Caki2 (cell line): ENCODE results near the gene STARD10. TPM values are rescaled to one million over a fixed set of nuclear protein-coding genes. Genes with fewer than 3 reads are reported as not detected.
"Not testable (repeated sequence)": the region's sequence is repeated elsewhere in the genome, so short reads cannot be mapped to it uniquely, and the experiment has no call there.

Source experiments
- DNase-seq: peaks from one replicate; pipeline ENCODE4 v3.0.0-alpha.2; 2015; ENCODE audit warnings: low read depth
- in situ Hi-C: cut with HindIII; loops from 2 replicates; pipeline ENCODE4 v1.10.0; 2016; ENCODE audit warnings: low sequenced_read_pairs, low pct_unique_long_range_greater_than_20kb, mixed read lengths
- total RNA-seq: library from RNA; depleted of rRNA; stranded (reverse); fragments of >200 nt; shearing (Covaris generic); gene quantifications from 2 replicates; pipeline ENCODE4 v1.2.3, GENCODE V29; 2014; ENCODE audit warnings: low replicate concordance

Gene STARD10
- total RNA-seq, 1 experiment from 2014 or later: 68.2 TPM

DNA sequence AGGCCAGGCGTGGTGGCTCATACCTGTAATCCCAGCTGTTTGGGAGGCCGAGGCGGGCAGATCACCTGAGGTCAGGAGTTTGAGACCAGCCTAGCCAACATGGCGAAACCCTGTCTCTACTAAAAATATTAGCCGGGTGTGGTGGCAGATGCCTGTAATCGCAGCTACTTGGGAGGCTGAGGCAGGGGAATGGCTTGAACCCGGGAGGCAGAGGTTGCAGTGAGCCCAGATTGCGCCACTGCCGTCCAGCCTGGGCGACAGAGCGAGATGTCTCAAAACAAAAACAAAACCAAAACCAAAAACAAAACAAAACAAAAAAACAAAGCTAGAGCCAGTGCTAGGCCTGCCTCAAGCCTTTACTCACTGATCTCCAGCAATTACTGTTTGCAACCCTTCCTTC is 33.8 kb upstream of the STARD10 start:
- in situ Hi-C loops, DNase-seq: not testable (repeated sequence)

DNA sequence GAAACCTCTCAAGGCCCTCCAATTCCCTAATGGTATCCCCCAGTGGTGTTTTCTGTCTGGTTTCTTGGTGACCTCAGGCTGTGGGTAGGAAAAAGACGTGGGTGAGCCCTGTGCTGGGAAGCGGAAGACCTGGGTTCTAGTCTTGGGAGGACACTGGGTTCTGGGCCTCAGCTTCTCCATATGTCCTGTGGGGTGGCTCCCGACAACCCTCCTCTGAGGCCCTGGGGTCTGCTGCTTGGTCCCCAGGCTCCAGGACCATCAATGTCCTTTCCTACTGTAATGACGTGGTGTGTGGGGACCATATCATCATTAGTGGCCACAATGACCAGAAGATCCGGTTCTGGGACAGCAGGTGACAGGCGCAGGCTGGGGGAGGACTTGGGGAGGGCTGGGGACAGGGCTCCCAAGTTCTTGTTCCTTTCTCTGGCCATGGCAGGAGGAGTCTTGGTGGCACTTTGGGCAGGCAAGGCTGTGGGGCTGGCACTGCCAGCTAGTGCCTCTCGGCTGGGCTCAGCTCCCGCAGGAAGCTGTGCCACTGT is 33.2 kb upstream of the STARD10 start:
- in situ Hi-C loops: no loop called here
- no peak for DNase-seq

DNA sequence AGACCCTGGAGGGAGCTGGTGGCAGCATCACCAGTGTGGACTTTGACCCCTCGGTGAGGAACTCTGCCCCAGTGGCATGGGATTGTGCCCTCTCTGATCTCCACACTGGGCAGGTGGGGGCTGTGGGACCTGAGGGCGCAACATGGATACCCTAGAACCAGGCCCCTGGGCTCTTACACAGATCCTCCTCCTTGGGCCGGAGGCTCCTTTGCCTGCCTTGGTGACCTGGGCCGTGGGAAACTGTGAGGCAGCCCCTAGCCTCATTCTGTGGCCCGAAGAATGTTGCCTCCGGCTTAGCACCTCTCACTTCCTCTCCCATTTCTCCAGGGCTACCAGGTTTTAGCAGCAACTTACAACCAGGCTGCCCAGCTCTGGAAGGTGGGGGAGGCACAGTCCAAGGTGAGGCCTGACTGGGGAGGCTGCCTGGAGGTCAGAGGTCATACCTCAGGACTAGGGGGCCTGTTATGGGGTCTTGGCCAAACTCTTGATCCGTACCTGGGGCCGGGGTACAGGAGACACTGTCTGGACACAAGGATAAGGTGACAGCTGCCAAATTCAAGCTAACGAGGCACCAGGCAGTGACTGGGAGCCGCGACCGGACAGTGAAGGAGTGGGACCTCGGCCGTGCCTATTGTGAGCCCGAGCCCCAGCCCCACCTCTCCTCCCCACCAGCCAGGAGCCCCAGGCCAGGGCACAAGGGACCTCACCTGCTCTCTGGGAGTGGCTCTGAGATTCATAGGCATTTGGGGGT is 32.5 kb upstream of the STARD10 start:
- DNase-seq: no peak
- in situ Hi-C loops: no loop called here

DNA sequence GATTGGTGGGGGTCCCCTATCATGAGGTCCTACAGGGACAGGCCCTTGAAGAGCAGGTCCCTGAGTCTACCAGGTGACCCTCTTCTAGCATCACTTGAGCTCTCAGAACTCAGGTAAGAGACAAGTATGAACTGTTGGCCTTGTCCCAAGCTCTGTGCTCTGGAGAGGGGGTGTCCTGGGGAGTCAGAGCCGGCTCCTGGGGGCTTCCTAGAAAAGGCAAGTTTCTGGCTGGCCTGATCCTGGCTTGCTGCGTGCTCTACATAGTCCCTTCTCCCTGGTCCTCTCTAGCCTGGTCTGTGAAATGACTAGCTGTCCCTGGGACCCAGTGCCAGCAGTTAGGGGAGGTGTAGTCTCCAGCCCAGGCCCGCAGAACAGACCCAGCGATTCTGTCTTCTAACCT is 31.8 kb upstream of the STARD10 start:
- DNase-seq: no peak
- in situ Hi-C loops: no loop called here

DNA sequence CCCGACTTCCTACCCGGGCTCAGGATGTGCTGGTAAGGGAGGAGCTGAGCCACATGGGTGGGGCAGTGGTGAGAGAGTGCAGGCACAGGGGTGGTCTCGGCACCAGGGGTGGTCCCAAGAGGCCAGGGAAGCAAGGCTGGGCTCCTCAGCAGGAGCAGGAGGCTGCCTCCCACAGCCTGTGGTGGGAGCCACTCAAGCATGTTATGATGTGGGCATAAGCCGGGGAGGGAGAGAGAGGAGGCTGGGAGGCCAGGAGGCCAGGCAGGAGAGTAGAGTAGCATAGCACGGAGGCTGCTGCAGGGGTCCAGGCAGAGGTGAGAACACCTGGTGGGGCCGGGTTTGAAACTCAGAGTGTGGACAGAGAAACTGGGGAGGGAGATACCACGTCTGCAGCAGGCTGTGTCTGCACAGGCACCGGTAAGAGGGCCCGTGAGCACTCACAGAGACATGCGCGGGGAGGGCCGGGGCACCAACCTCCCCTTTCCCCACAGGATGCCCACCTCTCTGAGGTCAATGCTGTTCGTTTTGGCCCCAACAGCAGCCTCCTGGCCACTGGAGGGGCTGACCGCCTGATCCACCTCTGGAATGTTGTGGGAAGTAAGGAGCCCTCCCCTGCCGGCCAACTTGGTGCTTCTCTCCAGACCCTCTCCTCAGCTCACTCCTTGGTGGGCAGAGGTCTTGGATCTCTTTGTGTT is 31.1 kb upstream of the STARD10 start:
- in situ Hi-C loops: no loop called here
- no peak for DNase-seq

DNA sequence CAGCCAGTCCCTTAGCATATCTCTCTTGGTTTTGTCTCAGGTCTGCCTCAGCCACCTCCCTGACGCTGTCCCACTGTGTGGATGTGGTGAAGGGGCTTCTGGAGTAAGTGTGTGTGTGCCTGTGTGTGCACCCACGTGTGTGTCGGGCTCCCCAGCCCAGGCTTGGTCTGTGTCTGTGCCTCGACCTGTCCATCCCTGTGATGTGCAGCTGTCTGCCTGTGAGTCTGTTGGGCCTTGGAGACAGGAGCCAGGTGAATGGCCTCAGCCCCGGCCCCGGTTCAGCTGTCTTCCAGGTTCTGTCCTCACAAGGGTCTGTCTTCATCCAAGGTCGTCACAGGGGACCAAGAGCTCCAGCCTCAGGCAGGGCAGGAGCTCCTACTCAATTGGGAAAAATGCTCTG is 30.2 kb upstream of the STARD10 start:
- in situ Hi-C loops: no loop called here

DNA sequence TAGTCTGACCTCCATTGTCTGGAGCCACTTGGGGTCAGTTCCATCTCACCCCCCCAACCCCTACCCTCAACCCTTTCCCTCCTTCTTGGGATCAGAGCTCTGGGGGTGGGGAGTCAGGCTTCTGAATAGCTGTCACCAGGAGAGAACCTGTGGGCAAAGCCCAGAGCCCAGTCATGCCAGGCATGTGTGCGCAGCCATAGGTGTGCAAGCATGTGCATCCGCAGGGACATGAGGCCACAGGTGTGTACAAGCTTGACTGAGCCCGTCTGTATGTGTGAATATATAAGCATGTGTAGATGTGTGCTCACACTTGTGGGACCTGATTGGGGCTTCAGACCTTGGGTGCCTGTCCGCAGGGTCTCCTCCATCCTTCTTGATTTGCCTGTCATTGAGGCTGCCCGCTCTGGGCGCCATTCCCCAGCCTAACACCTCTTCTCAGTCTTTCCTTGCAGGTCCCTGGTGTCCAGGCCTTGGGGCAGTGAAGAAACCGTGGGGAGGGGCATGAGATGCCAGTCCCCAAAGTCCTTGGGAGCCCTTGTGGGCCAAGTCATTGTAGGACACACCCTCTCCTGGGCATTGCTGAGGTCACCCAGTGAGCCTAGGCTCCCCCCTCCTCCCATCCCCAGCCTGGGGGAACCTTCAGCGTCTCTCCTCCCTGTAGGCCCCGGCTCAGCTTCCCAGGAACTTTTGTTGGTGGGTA is 29.4 kb upstream of the STARD10 start:
- DNase-seq: no peak
- in situ Hi-C loops: no loop called here

More for the DNA sequence above, 30.2 kb upstream of the STARD10 start:
- DNase-seq: no peak

DNA sequence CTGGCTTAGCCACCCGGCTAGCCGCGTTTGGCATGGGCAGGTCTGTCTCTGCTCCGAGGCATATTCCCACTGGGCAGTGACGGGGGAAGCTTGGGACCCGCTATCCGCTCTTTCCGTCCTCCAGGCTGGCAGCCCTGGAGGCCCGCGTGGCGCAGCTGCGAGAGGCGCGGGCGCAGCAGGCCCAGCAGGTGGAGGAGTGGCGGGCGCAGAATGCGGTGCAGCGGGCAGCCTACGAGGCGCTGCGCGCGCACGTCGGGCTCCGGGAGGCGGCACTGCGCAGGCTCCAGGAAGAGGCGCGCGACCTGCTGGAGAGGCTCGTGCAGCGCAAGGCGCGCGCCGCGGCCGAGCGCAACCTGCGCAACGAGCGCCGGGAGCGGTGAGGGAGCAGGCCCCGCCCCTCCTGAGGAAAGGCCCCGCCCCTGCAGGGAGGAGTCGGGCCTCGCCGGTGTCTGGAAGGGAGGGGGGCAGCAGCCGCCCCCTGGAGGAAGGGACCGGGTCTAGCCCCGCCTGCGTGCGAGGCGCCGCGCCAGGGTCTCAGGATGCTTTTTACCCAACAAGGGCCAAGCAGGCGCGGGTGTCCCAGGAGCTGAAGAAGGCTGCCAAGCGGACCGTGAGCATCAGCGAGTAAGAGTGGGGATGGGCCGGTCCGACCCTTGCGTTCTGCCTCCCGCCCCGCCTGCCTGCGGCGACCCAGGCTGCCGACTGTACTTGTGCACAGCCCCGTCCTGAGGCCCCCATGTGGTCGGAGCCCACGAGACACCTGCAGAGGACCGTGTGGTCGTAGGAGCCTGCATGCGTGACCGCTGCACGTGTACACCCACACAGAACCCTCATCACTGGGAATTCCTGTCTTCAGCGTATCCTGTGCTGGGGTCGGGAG is 28.3 kb upstream of the STARD10 start:
- in situ Hi-C loops: no loop called here
- DNase-seq: peak; percentile 82

DNA sequence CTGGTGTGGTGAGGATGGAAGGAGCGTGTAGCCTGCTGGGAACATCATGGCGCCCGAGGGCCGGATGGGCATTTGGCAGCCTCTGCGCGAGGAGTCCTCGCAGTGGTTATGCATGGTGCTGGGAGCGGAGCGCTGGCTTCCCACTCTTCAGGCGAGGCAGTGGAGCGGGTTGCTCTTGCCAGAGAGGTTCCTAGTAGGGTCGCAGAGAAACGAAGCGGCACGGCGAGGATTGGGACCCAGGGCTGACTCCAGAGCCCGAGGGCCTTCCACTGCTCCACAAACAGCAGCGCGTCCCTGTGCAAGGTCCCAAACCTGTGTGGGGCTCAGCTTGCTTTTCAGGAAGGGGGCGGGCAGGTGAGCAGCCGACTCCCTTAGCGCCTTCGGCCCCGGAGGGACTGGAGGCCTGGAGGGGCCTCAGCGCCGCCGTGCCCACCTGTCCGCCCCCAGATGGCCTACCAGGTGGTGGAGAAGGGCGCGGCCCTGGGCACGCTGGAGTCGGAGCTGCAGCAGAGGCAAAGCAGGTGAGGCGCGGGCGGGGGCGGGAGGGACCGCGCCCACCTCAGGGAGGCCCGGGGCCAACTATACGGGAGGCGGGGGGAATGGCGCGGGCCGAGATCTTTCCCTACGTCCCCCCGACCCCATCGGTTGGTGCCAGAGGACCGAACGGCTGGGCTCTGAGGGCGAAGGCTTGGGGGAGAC is 27.5 kb upstream of the STARD10 start:
- in situ Hi-C loops: no loop called here
- no peak for DNase-seq

DNA sequence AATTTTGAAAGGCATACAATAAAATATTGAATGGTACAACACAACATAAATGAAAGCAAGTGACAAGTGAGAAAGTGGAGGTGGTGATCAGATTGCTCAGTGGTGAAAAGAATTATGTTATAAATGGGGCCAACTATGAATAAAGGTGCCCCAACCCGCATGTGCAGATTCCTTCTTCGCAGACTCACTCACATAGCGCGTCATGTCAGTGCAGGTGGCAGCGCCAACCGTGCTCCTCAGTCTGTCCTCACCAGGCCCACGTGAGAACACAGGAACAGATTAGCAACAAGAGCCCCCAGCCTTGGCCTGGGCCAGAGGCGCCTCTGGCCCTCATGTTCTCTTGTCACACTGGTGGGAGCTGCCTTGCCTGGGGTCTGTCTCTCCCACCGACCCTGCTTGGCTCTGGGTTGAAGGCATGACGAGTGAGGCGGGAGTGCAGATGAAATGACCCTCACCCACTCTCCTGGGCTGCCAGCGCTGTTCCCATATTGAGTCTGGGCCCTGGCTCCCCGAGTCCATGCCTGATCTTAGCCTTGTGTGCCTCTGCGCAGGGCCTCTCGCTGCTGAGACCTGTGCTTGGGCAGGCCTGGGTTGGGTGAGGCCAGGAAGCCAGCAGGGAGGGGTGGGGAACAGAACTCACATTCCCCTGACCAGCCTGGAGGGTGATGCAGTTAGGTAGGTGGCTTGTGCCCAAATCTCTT is 26.7 kb upstream of the STARD10 start:
- no peak for DNase-seq
- in situ Hi-C loops: no loop called here

DNA sequence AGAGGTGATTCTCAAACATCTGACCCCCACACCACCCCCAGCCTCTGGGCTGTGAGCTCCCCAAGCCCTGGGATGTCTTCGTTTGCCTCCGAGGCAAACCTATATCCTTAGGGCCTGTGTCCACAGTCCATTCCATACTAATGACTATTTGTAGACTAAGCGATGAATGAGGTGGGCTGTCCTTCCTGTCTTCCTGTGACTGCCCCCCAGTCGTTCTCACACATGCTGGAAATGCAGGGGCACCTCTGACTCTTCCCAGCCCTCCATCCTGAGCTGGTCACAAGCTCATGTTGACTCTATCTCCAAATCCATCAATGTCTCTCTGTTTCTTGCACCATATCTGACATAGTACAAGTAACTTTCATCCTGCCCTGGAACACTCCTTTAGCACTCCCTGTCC is 25.1 kb upstream of the STARD10 start:
- no peak for DNase-seq
- in situ Hi-C loops: no loop called here

DNA sequence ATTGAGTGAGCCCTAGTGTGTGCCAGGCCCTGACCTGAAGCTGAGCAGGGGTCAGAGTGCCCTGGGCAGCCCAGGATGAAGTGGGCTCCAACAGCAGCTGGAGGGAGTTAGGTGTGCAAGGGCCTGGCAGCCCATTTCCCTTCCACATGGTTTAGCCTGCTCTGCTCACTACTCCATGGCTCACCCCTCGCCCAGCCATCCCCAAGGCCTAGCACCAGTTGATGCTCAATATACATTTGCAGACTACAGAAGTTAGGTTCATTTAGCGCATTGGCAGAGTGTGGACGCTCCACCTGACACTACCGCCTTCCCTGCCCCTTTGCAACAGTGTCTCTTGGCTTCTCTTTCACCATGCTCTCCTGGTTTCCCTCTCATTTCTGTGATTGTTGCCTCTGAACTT is 24.1 kb upstream of the STARD10 start:
- DNase-seq: no peak
- in situ Hi-C loops: no loop called here

DNA sequence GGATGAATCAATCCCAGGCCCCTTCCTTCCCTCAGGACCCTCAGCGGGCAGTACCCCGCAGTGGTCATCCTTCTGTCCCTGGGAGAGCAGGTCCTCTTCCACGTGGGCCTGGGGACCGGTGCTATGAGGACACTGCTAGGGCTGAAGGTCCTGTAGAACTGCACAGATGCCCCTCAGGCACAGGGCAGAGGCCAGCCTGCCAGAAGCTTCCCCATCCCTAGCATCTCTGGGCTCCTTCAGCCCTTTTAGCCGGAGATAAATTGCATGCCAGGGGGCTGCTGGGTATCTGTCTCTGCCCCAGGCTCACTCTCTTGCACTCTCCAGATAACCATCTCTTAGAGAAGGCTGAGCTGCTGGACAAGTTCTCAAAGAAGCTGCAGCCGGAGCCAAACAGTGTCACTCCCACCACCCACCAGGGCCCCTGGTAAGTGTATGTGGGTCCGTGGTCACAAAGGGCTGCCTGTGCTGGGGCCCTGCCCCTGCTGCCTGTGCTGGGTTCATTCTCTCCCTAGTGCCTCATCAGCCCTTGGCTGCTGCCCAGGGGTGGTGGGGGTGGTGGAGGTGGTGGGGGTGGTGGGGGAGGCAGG is 22.6 kb upstream of the STARD10 start:
- DNase-seq: no peak
- in situ Hi-C loops: no loop called here

DNA sequence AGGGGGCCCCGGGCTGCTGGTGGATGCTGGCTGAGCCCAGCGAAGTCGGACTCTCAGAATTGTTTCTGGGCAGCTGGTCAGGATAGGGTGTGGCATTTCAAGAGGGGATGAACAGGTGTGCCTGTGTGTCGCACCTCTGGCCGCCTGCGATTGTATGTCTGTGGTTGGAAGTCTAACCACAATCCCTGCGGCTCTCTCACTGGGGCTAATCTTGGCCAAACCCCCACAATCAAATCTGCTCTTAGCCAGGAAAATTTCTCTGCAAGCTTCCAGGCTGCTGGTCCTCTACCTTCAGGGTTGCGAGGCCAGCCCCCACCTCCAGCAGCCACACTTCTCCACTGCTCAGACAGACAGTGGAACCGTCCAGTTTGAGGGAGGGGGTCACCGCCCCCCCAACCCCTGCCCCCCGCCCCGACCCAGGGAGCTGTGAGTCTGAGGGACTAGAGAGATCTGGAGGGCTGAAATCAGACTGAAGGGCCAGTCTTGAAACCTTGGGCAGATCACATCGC is 21.3 kb upstream of the STARD10 start:
- in situ Hi-C loops: no loop called here
- DNase-seq: no peak

DNA sequence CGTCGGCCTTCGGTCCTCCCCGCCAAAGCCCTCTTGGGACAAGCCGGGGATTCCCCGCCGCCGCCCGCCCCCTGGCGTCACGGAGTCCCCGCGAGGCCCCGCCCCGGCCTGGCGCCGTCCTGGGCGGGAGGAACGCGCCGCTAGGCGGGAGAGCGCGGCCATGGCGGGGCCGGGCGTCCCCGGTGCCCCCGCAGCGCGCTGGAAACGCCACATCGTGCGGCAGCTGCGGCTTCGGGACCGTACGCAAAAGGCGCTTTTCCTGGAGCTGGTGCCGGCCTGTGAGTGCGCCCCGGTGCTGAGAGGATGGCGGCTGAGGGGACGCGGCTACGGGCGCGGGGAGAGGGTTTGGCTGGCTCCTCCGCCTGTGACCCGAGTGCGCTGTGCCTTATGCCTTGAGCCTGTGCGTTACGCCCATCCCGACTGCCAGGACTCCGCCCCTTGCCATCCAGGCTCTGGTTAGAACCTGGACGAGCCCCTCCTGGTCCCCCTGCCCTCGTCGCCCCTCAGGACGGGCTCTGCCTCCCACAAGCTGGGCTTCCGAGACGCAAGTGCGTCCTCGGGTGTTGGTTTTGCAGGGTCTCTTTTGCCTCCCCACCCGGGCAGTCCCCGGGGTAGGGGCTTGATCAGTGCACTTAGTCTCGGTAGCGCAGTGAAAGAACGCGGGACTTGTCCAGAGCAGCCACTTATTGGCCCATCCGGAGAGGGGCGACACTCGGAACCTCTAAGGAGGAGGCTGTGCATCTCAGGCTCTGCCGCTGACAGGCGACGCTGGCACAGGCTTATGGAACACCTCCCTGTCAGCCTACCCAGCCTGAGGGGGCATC is 20.7 kb upstream of the STARD10 start, which contains the start of gene ATG16L2:
Gene ATG16L2, plus strand, starts transcription at position 126 of the 824 bp plus-strand sequence. Its CDS starts 35 bp downstream, at position 161.
- in situ Hi-C loops: no loop called here
- peak; percentile 87 for DNase-seq
